Fibroblast of gingiva (primary cell): Measurements from ENCODE around the gene RHBDD1.
"Not testable (repeated sequence)": the region's sequence is repeated elsewhere in the genome, so short reads cannot be mapped to it uniquely, and the experiment has no call there.

Experiments
- DNase-seq: peaks from one replicate; pipeline ENCODE4 v3.0.0-alpha.2; 2011; ENCODE audit warnings: low read depth

RHBDD1 gene

GRCh38 chr2:226799976-226800940 is 35.6 kb upstream of the RHBDD1 start:
- DNase-seq, result peak; percentile 2

GRCh38 chr2:226800941-226801784 is 34.7 kb upstream of the RHBDD1 start:
- DNase-seq, result peak; percentile 83

- DNase-seq, result peak; percentile 88
Observed at GRCh38 chr2:226802573-226802972, 33.3 kb upstream of the RHBDD1 start.

- no peak for DNase-seq
Observed at GRCh38 chr2:226803410-226803809, 32.4 kb upstream of the RHBDD1 start.

- no peak for DNase-seq
Observed at GRCh38 chr2:226813148-226813701, 22.6 kb upstream of the RHBDD1 start.

GRCh38 chr2:226818930-226819329 is 16.9 kb upstream of the RHBDD1 start:
- DNase-seq, result no peak

- no peak for DNase-seq
Observed at GRCh38 chr2:226825056-226825455, 10.8 kb upstream of the RHBDD1 start.

- DNase-seq, result peak; percentile 53
Observed at GRCh38 chr2:226828191-226828590, 7.7 kb upstream of the RHBDD1 start.

- no peak for DNase-seq
Observed at GRCh38 chr2:226829721-226830631, 5.9 kb upstream of the RHBDD1 start.

- peak; percentile 3 for DNase-seq
Observed at GRCh38 chr2:226831266-226831665, 4.6 kb upstream of the RHBDD1 start.

- DNase-seq, result peak; percentile 41
Observed at GRCh38 chr2:226832061-226832460, 3.8 kb upstream of the RHBDD1 start.

- not testable (repeated sequence) for DNase-seq
Observed at GRCh38 chr2:226834880-226835279, 974 bp upstream of the RHBDD1 start.

GRCh38 chr2:226835420-226835795 is 446 bp upstream of the RHBDD1 start:
- DNase-seq, result no peak

GRCh38 chr2:226836548-226836885 is 663 bp downstream of the RHBDD1 start:
- no peak for DNase-seq

GRCh38 chr2:226837334-226837733 is 1.5 kb downstream of the RHBDD1 start:
- DNase-seq, result no peak

- DNase-seq, result no peak
Observed at GRCh38 chr2:226837787-226838603, 2.1 kb downstream of the RHBDD1 start.

- DNase-seq, result no peak
Observed at GRCh38 chr2:226838722-226839121, 2.9 kb downstream of the RHBDD1 start.

- DNase-seq, result no peak
Observed at GRCh38 chr2:226839161-226839560, 3.3 kb downstream of the RHBDD1 start.

GRCh38 chr2:226839951-226840350 is 4.1 kb downstream of the RHBDD1 start:
- no peak for DNase-seq

- not testable (repeated sequence) for DNase-seq
Observed at GRCh38 chr2:226843001-226843400, 7.1 kb downstream of the RHBDD1 start.
